Panc1 (cell line): ENCODE results near the gene RNF220. TPM values are rescaled to one million over a fixed set of nuclear protein-coding genes. Genes with fewer than 3 reads are reported as not detected.

Source experiments
- ATAC-seq: fragments of 200-7000 bp; cut with Tn5 transposase; 2 replicates; pipeline ENCODE4 v1.9.1; 2020; ENCODE audit warnings: mild to moderate bottlenecking, moderate library complexity
- BruUV-seq: library from RNA; stranded (reverse); fragments of 400-500 nt; replicated peaks from 2 replicates; lab custom pipeline; 2021; lab: Mats Ljungman, UMichigan
- CTCF ChIA-PET: fragments of 300-600 bp; sonication (Branson Sonifier 250); formaldehyde crosslinking; loops from one replicate; lab custom pipeline; 2022; ENCODE audit warnings: antibody characterized with exemption; lab: Charles Lee
- POLR2A ChIA-PET: fragments of 300-600 bp; sonication (Branson Sonifier 250); formaldehyde crosslinking; loops from one replicate; lab custom pipeline; 2022; ENCODE audit warnings: antibody characterized with exemption; lab: Charles Lee
- DNase-seq: peaks from one replicate; pipeline ENCODE4 v3.0.0-alpha.2; 2010; ENCODE audit warnings: low read depth, low spot score
- H3K27ac ChIP-seq: 2 replicates; pipeline ENCODE4 v1.5.1; 2011; ENCODE audit warnings: mild to moderate bottlenecking, low read length, inconsistent platforms
- H3K27me3 ChIP-seq: fragments of 200-500 bp; sonication (Bioruptor generic); 2 replicates; pipeline ENCODE4 v1.6.0; 2014; ENCODE audit warnings: low read length, inconsistent platforms; ENCODE audit not compliant: control insufficient read depth, insufficient read depth
- H3K36me3 ChIP-seq: fragments of 200-500 bp; sonication (Bioruptor generic); 2 replicates; pipeline ENCODE4 v1.5.1; 2014; ENCODE audit warnings: inconsistent platforms, mild to moderate bottlenecking, low read length, moderate library complexity; ENCODE audit not compliant: control insufficient read depth, insufficient read depth
- H3K4me1 ChIP-seq: 2 replicates; pipeline ENCODE4 v1.5.1; 2011; ENCODE audit warnings: inconsistent platforms, mild to moderate bottlenecking, low read length, moderate library complexity; ENCODE audit not compliant: control insufficient read depth, insufficient read depth
- H3K4me3 ChIP-seq, 2 experiments: 2 replicates each; pipeline ENCODE4 v1.5.1; 2011 to 2012; ENCODE audit warnings: low read depth in 2 of 2, low read length in 2 of 2, mild to moderate bottlenecking in 2 of 2, inconsistent platforms in 1 of 2, moderate library complexity in 1 of 2
- H3K9me3 ChIP-seq: fragments of 200-500 bp; sonication (Bioruptor generic); 2 replicates; pipeline ENCODE4 v1.5.1; 2014; ENCODE audit warnings: low read depth, mild to moderate bottlenecking, inconsistent platforms, low read length, moderate library complexity; ENCODE audit not compliant: control insufficient read depth, insufficient read depth
- POLR2AphosphoS5 ChIP-seq: IDR thresholded peaks from 2 replicates; pipeline ENCODE4 v1.6.1; 2012; ENCODE audit warnings: mild to moderate bottlenecking, low read depth, low read length, moderate library complexity
- SIN3A ChIP-seq: IDR thresholded peaks from 2 replicates; pipeline ENCODE4 v1.6.1; 2012; ENCODE audit warnings: low read depth, mild to moderate bottlenecking, low read length, moderate library complexity, borderline replicate concordance; ENCODE audit not compliant: insufficient read depth
- TCF7L2 ChIP-seq: IDR thresholded peaks from 2 replicates; pipeline ENCODE4 v1.6.1; 2011; ENCODE audit warnings: mild to moderate bottlenecking, low read depth, low read length, inconsistent platforms
- in situ Hi-C: cut with HindIII; loops from 2 replicates; pipeline ENCODE4 v1.10.0; 2016; ENCODE audit warnings: low sequenced_read_pairs, low pct_unique_long_range_greater_than_20kb
- intact Hi-C: fragments of 100-400 bp; cut with micrococcal nuclease; formaldehyde crosslinking; loops from one replicate; pipeline ENCODE4 v1.10.0; 2022; ENCODE audit not compliant: unreplicated experiment
- total RNA-seq: library from RNA; stranded (reverse); gene quantifications from one replicate; pipeline ENCODE4 v1.2.1, GENCODE V29; 2021; ENCODE audit not compliant: unreplicated experiment
- TF ChIP-seq, protein P1 (sequence below), 2 experiments: IDR thresholded peaks; 2 replicates each; pipeline ENCODE4 v1.6.1; 2011 to 2012; ENCODE audit warnings: low read depth in 2 of 2, control low read depth in 1 of 2, low read length in 1 of 2, mild to moderate bottlenecking in 1 of 2, moderate library complexity in 1 of 2; ENCODE audit not compliant: insufficient read depth in 1 of 2
- TF ChIP-seq, protein P2 (sequence below): fragments of 450-650 bp; IDR thresholded peaks from 2 replicates; pipeline ENCODE4 v1.5.1; 2017; ENCODE audit warnings: mild to moderate bottlenecking

RNF220 gene
- total RNA-seq, 1 experiment from 2014 or later = 64.9 TPM

DNA sequence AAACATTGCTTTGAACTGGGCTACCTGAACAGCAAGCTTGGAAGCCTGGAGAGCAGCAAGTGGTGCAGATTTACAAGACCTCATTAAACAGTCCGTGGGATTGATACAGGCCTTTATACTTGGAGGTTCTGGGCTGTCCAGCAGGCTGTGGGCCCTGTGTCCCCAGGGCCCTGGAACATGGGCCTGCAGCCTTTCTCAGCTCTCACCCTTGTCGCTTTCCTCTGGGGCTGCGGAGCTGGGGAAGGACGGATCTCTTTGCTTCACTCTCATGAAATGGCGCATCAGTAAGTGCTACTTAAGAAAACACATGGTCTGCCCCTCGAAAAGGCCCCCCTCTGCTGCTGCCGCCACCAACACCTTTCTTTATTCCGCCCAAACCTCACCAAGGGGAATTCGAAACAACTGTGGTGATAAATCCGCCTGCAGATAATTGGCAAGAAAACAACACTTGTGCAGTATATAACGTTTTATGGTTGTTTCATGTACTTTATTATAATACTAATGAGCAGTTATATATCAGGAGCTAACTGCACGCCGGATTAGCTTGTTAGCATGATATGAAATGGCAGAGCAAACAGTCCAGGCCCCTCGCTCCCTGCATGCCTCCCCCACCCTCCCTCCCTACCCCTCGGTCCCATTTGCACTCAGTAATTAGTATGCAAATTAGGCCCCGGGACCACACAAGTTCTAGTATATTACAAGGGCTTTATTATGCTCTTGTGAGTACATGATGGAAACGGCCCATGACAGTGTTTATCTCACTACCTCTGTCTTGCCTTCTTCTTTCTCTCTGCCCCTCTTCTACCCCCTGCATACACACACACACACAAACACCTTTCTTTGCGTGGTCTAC lies 131.5 kb downstream of the RNF220 start:
- TF ChIP-seq POLR2AphosphoS5 (no peak), SIN3A (no peak)
- ChIA-PET POLR2A (no interaction called here), CTCF (no interaction called here)
- intact Hi-C loops (no loop called here), in situ Hi-C loops (no loop called here)
- BruUV-seq = no TSS peak
- DNase-seq = no peak
- no peak overlapping the region for H3K27ac ChIP-seq
- peaks cover 14% of the 10 kb centered on the region for H3K4me1 ChIP-seq
- H3K27me3 ChIP-seq = no peaks in the 10 kb centered on the region
- H3K9me3 ChIP-seq = no peaks in the 10 kb centered on the region
- ATAC-seq = no peak
- no peaks in the 10 kb centered on the region for H3K36me3 ChIP-seq
- H3K4me3 ChIP-seq = no peak overlapping the region

DNA sequence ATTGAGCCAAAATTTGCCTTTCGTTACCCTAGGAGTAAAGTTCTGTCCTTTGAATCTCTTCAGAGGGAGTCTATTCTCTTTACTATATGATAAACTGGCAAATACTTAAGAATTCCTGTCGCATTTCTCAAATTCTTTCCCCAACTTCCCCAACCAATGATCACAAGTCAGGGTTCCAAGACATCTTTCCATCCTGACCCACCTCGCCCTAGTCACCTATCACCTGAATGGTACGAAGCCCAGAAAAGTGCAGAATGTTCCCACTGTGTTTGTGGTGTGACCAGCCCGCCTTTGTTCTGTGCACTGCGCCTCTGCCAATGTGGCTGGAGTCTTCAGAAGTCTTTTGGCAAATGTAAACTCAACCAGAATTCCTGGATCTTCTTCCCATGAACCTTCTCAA lies 132.5 kb downstream of the RNF220 start:
- TF ChIP-seq, protein P1, sequence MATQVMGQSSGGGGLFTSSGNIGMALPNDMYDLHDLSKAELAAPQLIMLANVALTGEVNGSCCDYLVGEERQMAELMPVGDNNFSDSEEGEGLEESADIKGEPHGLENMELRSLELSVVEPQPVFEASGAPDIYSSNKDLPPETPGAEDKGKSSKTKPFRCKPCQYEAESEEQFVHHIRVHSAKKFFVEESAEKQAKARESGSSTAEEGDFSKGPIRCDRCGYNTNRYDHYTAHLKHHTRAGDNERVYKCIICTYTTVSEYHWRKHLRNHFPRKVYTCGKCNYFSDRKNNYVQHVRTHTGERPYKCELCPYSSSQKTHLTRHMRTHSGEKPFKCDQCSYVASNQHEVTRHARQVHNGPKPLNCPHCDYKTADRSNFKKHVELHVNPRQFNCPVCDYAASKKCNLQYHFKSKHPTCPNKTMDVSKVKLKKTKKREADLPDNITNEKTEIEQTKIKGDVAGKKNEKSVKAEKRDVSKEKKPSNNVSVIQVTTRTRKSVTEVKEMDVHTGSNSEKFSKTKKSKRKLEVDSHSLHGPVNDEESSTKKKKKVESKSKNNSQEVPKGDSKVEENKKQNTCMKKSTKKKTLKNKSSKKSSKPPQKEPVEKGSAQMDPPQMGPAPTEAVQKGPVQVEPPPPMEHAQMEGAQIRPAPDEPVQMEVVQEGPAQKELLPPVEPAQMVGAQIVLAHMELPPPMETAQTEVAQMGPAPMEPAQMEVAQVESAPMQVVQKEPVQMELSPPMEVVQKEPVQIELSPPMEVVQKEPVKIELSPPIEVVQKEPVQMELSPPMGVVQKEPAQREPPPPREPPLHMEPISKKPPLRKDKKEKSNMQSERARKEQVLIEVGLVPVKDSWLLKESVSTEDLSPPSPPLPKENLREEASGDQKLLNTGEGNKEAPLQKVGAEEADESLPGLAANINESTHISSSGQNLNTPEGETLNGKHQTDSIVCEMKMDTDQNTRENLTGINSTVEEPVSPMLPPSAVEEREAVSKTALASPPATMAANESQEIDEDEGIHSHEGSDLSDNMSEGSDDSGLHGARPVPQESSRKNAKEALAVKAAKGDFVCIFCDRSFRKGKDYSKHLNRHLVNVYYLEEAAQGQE (IDR thresholded peaks at IDR 0.05; ENCODE audit: insufficient read depth in 1 of 2, low read depth in 2 of 2, low read length in 1 of 2) = no peak
- TF ChIP-seq POLR2AphosphoS5 (no peak), SIN3A (no peak), TCF7L2 (no peak)
- TF ChIP-seq, protein P2, sequence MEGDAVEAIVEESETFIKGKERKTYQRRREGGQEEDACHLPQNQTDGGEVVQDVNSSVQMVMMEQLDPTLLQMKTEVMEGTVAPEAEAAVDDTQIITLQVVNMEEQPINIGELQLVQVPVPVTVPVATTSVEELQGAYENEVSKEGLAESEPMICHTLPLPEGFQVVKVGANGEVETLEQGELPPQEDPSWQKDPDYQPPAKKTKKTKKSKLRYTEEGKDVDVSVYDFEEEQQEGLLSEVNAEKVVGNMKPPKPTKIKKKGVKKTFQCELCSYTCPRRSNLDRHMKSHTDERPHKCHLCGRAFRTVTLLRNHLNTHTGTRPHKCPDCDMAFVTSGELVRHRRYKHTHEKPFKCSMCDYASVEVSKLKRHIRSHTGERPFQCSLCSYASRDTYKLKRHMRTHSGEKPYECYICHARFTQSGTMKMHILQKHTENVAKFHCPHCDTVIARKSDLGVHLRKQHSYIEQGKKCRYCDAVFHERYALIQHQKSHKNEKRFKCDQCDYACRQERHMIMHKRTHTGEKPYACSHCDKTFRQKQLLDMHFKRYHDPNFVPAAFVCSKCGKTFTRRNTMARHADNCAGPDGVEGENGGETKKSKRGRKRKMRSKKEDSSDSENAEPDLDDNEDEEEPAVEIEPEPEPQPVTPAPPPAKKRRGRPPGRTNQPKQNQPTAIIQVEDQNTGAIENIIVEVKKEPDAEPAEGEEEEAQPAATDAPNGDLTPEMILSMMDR = no peak
- in situ Hi-C loops (no loop called here), intact Hi-C loops (no loop called here)
- Histone ChIP-seq H3K4me3 (no peak overlapping the region), H3K27me3 (no peaks in the 10 kb centered on the region), H3K9me3 (no peaks in the 10 kb centered on the region), H3K4me1 (peaks cover 4% of the 10 kb centered on the region; the same call in 1 of the 2 replicates), H3K27ac (no peak overlapping the region), H3K36me3 (no peaks in the 10 kb centered on the region)
- CTCF ChIA-PET = no interaction called here
- ATAC-seq (no peak), DNase-seq (no peak)
- POLR2A ChIA-PET = no interaction called here
- BruUV-seq = no TSS peak

DNA sequence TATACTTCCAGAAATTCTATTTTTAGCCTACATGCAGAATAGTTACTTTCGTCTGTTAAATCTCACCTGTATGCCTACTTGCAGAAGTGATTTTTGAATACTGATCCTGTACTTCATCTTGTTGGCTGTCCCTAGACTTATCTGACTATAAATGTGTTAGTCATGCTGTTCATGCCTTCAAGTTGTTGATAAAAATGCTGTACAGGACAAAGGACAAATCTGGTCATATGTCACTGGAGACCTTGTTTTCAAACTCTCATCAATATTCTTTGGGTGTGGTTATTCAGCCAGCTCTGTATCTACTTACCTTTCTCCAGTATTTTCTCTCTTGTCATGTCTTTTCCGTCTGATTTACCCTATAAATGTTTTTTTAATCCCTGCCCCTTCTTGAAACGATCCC lies 132.9 kb downstream of the RNF220 start:
- no peaks in the 10 kb centered on the region for H3K9me3 ChIP-seq
- no peaks in the 10 kb centered on the region; the same call in 1 of the 2 replicates for H3K4me1 ChIP-seq
- intact Hi-C loops (no loop called here), in situ Hi-C loops (no loop called here)
- no peaks in the 10 kb centered on the region for H3K27me3 ChIP-seq
- H3K36me3 ChIP-seq = no peaks in the 10 kb centered on the region
- POLR2A ChIA-PET = no interaction called here
- DNase-seq = no peak
- CTCF ChIA-PET = interaction anchor here (0.6 kb wide), 1 partner anchor 19 kb away, joined by 8 read pairs; no protein-coding TSS in a partner anchor
- BruUV-seq = no TSS peak
- ATAC-seq = no peak
- no peak overlapping the region for H3K4me3 ChIP-seq
- no peak overlapping the region for H3K27ac ChIP-seq
- no peak for TF ChIP-seq TCF7L2
- no peak for TF ChIP-seq SIN3A
- TF ChIP-seq POLR2AphosphoS5 = no peak
- TF ChIP-seq, protein P1 (IDR thresholded peaks at IDR 0.05; ENCODE audit: insufficient read depth in 1 of 2, low read depth in 2 of 2, low read length in 1 of 2) = no peak
- TF ChIP-seq, protein P2 = no peak
